GM19467 (cell line): ENCODE results near the gene C1orf87.

ENCODE experiments used
- ATAC-seq: cut with Tn5 transposase; IDR thresholded peaks from one replicate; pipeline ENCODE4 v1.9.1; 2021; ENCODE audit warnings: mild to moderate bottlenecking, moderate library complexity; ENCODE audit not compliant: unreplicated experiment

The C1orf87 gene

GRCh38 chr1:60073605-60074278 is at the start of gene C1orf87:
Gene C1orf87 (minus strand): TSS chr1:60073770. CDS start chr1:60072643, 1,127 bp downstream.
- ATAC-seq: no peak

GRCh38 chr1:60118085-60118484 is 44.5 kb upstream of the C1orf87 start:
- ATAC-seq: no peak

GRCh38 chr1:60114745-60115318 is 41.3 kb upstream of the C1orf87 start:
- ATAC-seq: no peak

GRCh38 chr1:60113596-60113995 is 40.0 kb upstream of the C1orf87 start:
- ATAC-seq: no peak

- ATAC-seq: no peak
Measured at GRCh38 chr1:60113028-60113427, 39.5 kb upstream of the C1orf87 start.

- ATAC-seq: no peak
Measured at GRCh38 chr1:60111716-60112115, 38.1 kb upstream of the C1orf87 start.

- no peak for ATAC-seq
Measured at GRCh38 chr1:60111118-60111517, 37.5 kb upstream of the C1orf87 start.

GRCh38 chr1:60108196-60108595 is 34.6 kb upstream of the C1orf87 start:
- no peak for ATAC-seq

- ATAC-seq: no peak
Measured at GRCh38 chr1:60103186-60103585, 29.6 kb upstream of the C1orf87 start.

GRCh38 chr1:60102267-60103061 is 28.9 kb upstream of the C1orf87 start:
- no peak for ATAC-seq

GRCh38 chr1:60101516-60101915 is 27.9 kb upstream of the C1orf87 start:
- ATAC-seq: no peak

GRCh38 chr1:60091195-60091715 is 17.7 kb upstream of the C1orf87 start:
- no peak for ATAC-seq

GRCh38 chr1:60090655-60091054 is 17.1 kb upstream of the C1orf87 start:
- no peak for ATAC-seq

GRCh38 chr1:60088620-60089155 is 15.1 kb upstream of the C1orf87 start:
- ATAC-seq: no peak

GRCh38 chr1:60087681-60088080 is 14.1 kb upstream of the C1orf87 start:
- no peak for ATAC-seq

GRCh38 chr1:60078182-60078581 is 4.6 kb upstream of the C1orf87 start:
- ATAC-seq: no peak

- ATAC-seq: no peak
Measured at GRCh38 chr1:60071296-60071695, 2.3 kb downstream of the C1orf87 start.

GRCh38 chr1:60069691-60070090 is 3.9 kb downstream of the C1orf87 start:
- ATAC-seq: no peak

GRCh38 chr1:60068393-60069045 is 5.1 kb downstream of the C1orf87 start:
- ATAC-seq: no peak

- ATAC-seq: no peak
Measured at GRCh38 chr1:60066001-60066400, 7.6 kb downstream of the C1orf87 start.

- ATAC-seq: no peak
Measured at GRCh38 chr1:60065199-60065598, 8.4 kb downstream of the C1orf87 start.
